GM23338 (cell line): ENCODE results near the gene HHAT. TPM values are rescaled to one million over a fixed set of nuclear protein-coding genes. Genes with fewer than 3 reads are reported as not detected.

Experiments used
- ATAC-seq: fragments of 200-7000 bp; cut with Tn5 transposase; 3 replicates; pipeline ENCODE4 v1.9.1; 2020
- DNase-seq: peaks from one replicate; pipeline ENCODE4 v3.0.0-alpha.2; 2015; ENCODE audit warnings: low spot score
- H2AFZ ChIP-seq: fragments of 200-600 bp; sonication (generic); 2 replicates; pipeline ENCODE4 v1.8.0; 2016; ENCODE audit warnings: antibody characterized with exemption, mild to moderate bottlenecking, moderate library complexity
- H3F3A ChIP-seq: fragments of 200-600 bp; sonication (generic); replicated peaks from 2 replicates; pipeline ENCODE4 v1.8.0; 2017; ENCODE audit warnings: antibody characterized with exemption, mixed run types, low read depth
- H3K27ac ChIP-seq: fragments of 200-600 bp; sonication (generic); 2 replicates; pipeline ENCODE4 v1.6.1; 2016; ENCODE audit warnings: low read depth
- H3K27me3 ChIP-seq: fragments of 200-600 bp; sonication (generic); 2 replicates; pipeline ENCODE4 v1.8.0; 2016; ENCODE audit warnings: mild to moderate bottlenecking, mixed run types, moderate library complexity; ENCODE audit not compliant: insufficient read depth
- H3K36me3 ChIP-seq: fragments of 200-600 bp; sonication (generic); 2 replicates; pipeline ENCODE4 v1.8.0; 2016; ENCODE audit warnings: mild to moderate bottlenecking; ENCODE audit not compliant: insufficient read depth
- H3K4me1 ChIP-seq: fragments of 200-600 bp; sonication (generic); 2 replicates; pipeline ENCODE4 v1.8.0; 2016; ENCODE audit warnings: mild to moderate bottlenecking, moderate library complexity; ENCODE audit not compliant: insufficient read depth
- H3K4me2 ChIP-seq: fragments of 200-600 bp; sonication (generic); 2 replicates; pipeline ENCODE4 v1.7.1; 2017; ENCODE audit warnings: mixed run types
- H3K4me3 ChIP-seq: fragments of 200-600 bp; sonication (generic); 2 replicates; pipeline ENCODE4 v1.6.1; 2016; ENCODE audit warnings: mixed run types
- H3K79me2 ChIP-seq: fragments of 200-600 bp; sonication (generic); replicated peaks from 2 replicates; pipeline ENCODE4 v1.8.0; 2017; ENCODE audit warnings: mild to moderate bottlenecking; ENCODE audit not compliant: insufficient read depth
- H3K9me2 ChIP-seq: fragments of 200-600 bp; sonication (generic); 2 replicates; pipeline ENCODE4 v1.8.0; 2017; ENCODE audit not compliant: insufficient read depth
- H4K20me1 ChIP-seq: fragments of 200-600 bp; sonication (generic); replicated peaks from 2 replicates; pipeline ENCODE4 v1.8.0; 2017; ENCODE audit warnings: mild to moderate bottlenecking; ENCODE audit not compliant: insufficient read depth
- H3K27ac Mint-ChIP-seq: 2 replicates; pipeline ENCODE4 v1.8.0; 2020; ENCODE audit warnings: inconsistent platforms, mild to moderate bottlenecking, moderate library complexity, mixed read lengths
- H3K27me3 Mint-ChIP-seq: 3 replicates; pipeline ENCODE4 v1.8.0; 2022; ENCODE audit warnings: low read depth, mild to moderate bottlenecking, moderate library complexity, mixed read lengths, inconsistent platforms; ENCODE audit not compliant: insufficient read depth, poor library complexity
- H3K36me3 Mint-ChIP-seq: 3 replicates; pipeline ENCODE4 v1.8.0; 2021; ENCODE audit warnings: low read depth, mild to moderate bottlenecking, inconsistent platforms, moderate library complexity, mixed read lengths
- H3K4me1 Mint-ChIP-seq: 3 replicates; pipeline ENCODE4 v1.8.0; 2020; ENCODE audit warnings: mild to moderate bottlenecking, inconsistent platforms, mixed read lengths
- H3K4me3 Mint-ChIP-seq: 3 replicates; pipeline ENCODE4 v1.8.0; 2021; ENCODE audit warnings: moderate library complexity, mild to moderate bottlenecking, inconsistent platforms, mixed read lengths
- H3K9me3 Mint-ChIP-seq: 3 replicates; pipeline ENCODE4 v1.8.0; 2020; ENCODE audit warnings: moderate library complexity, mild to moderate bottlenecking, inconsistent platforms, mixed read lengths
- EZH2 ChIP-seq: fragments of 200-600 bp; sonication (generic); IDR thresholded peaks from one replicate; pipeline ENCODE4 v1.8.0; 2017; ENCODE audit warnings: antibody characterized with exemption, mild to moderate bottlenecking, low read depth; ENCODE audit not compliant: unreplicated experiment
- NANOG ChIP-seq: IDR thresholded peaks from 2 replicates; pipeline ENCODE4 v1.6.1; 2016; ENCODE audit warnings: antibody characterized with exemption, borderline replicate concordance
- REST ChIP-seq: IDR thresholded peaks from one replicate; pipeline ENCODE4 v1.6.1; 2018; ENCODE audit warnings: antibody characterized with exemption; ENCODE audit not compliant: unreplicated experiment
- ZNF114 ChIP-seq: fragments of 250-450 bp; sonication (Bioruptor Pico); IDR thresholded peaks from 2 replicates; pipeline ENCODE4 v1.5.0; 2020; ENCODE audit warnings: mild to moderate bottlenecking, moderate library complexity
- ZNF331 ChIP-seq: fragments of 250-450 bp; sonication (Bioruptor Pico); IDR thresholded peaks from 2 replicates; pipeline ENCODE4 v1.5.0; 2020; ENCODE audit warnings: low read depth, mild to moderate bottlenecking, moderate library complexity
- ZNF462 ChIP-seq: fragments of 250-450 bp; sonication (Bioruptor Pico); IDR thresholded peaks from 2 replicates; pipeline ENCODE4 v1.5.0; 2020; ENCODE audit warnings: mild to moderate bottlenecking, moderate library complexity
- polyA plus RNA-seq: library from polyadenylated mRNA; unstranded; fragments of >200 nt; fragmentation: Nextera tagmentation; extraction: Ambion mirVana; gene quantifications from 2 replicates; pipeline ENCODE4 v1.2.1, GENCODE V29; 2016
- total RNA-seq: library from RNA; depleted of rRNA; stranded (reverse); fragments of >200 nt; shearing (Covaris generic); gene quantifications from 2 replicates; pipeline ENCODE4 v1.2.3, GENCODE V29; 2014

Gene HHAT
- total and polyA plus RNA-seq, 2 experiments from 2014 or later = 0.11 to 0.66 TPM

DNA sequence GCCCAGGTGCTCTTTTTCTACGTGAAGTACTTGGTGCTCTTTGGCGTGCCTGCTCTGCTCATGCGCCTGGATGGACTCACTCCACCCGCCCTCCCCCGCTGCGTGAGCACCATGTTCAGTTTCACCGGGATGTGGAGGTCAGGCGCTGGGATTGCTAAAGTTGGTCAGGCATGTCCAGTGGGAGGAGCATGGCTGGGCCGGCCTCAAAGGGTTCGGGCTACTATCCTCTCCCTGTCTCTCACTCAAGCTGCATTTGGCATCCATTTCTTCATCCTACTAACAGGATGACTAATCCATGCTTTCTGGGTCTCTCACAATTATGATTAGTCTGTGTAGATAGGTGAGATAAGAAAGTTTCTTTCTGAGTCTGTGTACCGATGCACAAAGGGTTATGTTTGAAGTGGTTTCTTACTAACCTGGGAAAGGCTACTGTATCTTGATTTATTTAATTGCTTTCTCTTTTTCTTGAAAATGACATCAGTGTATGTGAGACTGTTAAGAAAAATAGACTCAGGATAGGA lies 135.9 kb downstream of the HHAT start (continued):
- no peak for TF ChIP-seq ZNF462
- TF ChIP-seq ZNF331 (CRISPR knock-in tag) = no peak

GRCh38 chr1:210465150-210465549 lies 136.4 kb downstream of the HHAT start:
- H3K36me3 ChIP-seq = no peaks in the 10 kb centered on the region
- no peaks in the 10 kb centered on the region for H3K27me3 ChIP-seq
- Mint-ChIP-seq H3K9me3 (no peaks in the 10 kb centered on the region), H3K4me3 (no peak overlapping the region), H3K27me3 (peaks cover 1% of the 10 kb centered on the region), H3K36me3 (no peaks in the 10 kb centered on the region), H3K4me1 (peaks cover 7% of the 10 kb centered on the region; the same call in 2 of the 3 replicates), H3K27ac (no peak overlapping the region)
- H2AFZ ChIP-seq = no peak overlapping the region
- no peak overlapping the region for H3K27ac ChIP-seq
- H3K4me2 ChIP-seq = no peak overlapping the region
- H3K4me1 ChIP-seq = no peaks in the 10 kb centered on the region
- peaks cover 8% of the 10 kb centered on the region; the same call in 1 of the 2 replicates for H3K9me2 ChIP-seq
- no peaks in the 10 kb centered on the region for H3F3A ChIP-seq
- ATAC-seq (no peak), DNase-seq (no peak)
- no peaks in the 10 kb centered on the region for H3K79me2 ChIP-seq
- no peaks in the 10 kb centered on the region for H4K20me1 ChIP-seq
- no peak overlapping the region for H3K4me3 ChIP-seq
- TF ChIP-seq ZNF114 (CRISPR knock-in tag) (no peak), NANOG (no peak), REST (no peak), ZNF462 (no peak), EZH2 (no peak)
